T-helper 2 cell treated with Interferon-gamma antibody and Interleukin-4, amounts not matched to agents 100 ng/mL and 5 ng/mL, for 36 hours (primary cell): ENCODE data around the gene LPAR1. TPM values are rescaled to one million over a fixed set of nuclear protein-coding genes. Genes with fewer than 3 reads are reported as not detected.

Experiments
- intact Hi-C: fragments of 100-400 bp; cut with micrococcal nuclease; formaldehyde crosslinking; loops from one replicate; pipeline ENCODE4 v1.15.1; 2023
- total RNA-seq: library from RNA; stranded (reverse); gene quantifications from 2 replicates; pipeline ENCODE4 v1.2.3, GENCODE V29; 2022

Gene LPAR1
- total RNA-seq, 1 donor from 2014 or later, result not detected

DNA sequence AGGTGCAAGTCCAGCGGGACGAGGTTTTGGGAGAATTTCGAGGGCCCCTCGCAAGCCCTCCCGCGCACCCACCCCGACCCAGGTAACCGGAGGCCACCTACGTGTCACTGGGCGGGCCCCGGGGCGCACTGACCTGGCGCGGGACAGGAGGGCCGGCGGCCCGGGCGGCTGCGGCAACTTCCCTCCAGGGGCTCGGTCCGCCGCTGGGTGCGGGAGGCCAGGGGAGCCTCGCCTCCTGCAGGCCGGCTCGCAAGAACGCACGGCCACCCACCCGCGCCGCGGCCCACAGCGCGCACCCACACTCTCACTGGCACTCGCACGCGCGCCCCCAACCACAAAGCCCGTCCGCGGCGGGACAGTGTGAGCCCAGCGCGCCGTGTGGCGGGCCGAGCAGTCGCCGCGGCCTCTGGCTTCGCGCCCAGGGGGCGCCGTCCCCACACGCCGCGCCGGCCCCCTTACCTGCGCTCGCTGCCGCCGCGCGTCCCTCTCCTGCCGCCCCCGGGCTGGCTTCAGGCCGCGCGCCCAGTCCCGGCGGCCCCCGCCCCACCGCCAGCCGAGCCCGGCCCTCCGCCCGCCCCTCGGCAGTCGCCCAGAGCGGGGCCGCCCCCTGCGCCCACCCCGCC is 451 bp downstream of the LPAR1 start:
- intact Hi-C loops, result no loop called here

DNA sequence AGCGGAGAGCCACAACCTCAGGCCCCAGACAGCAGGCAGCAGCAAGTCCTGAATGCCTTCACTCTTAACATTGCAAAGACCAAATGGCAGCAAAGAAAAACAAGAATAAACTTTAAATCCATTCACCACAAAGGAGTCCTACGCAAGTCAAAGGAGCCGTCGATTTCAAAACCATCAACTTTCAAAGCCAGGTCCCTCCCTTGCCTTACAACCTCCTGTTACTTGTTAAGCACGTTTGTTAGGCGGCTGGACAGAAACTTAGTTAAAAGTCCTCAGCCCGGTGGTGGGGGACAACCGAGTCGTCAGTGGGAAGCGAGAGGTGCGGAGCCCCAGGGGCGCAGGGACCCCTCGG is 938 bp downstream of the LPAR1 start:
- intact Hi-C loops, result no loop called here

DNA sequence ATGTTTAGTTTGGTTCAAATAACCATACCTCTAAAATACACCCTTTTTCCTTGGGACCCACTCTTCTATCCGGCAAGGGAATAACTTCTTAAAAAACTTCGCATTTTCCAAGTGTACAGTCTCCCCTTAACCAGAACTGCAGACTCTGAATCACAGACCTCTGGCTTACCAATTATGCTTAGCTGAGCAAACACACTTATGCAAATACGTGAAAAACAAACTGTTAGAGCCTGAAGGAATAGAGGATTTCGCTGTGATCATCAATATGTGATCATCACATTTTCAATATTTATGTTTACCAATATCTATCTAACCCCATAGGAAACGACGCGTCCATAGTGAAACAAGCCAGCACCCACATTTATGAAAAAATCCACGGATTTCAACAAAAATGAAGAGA is 1.3 kb downstream of the LPAR1 start:
- intact Hi-C loops, result no loop called here

DNA sequence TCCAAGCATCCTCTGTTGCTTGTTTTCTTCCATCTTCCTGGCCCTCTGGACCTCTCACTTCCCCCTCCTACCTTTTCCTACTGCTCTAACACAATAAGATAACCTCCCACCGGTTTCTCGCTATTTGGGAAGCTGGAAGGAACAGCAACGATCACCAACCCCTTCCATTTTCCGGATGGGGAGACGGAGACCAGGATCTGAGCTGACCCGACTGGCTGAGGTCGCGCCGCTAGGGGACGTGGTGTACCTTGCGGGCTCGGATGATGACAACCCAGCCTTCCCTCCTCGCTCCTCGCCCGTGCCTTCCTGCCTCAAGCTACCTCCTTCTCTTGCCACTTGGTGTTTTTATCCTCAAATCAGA is 1.9 kb downstream of the LPAR1 start:
- intact Hi-C loops, result no loop called here

DNA sequence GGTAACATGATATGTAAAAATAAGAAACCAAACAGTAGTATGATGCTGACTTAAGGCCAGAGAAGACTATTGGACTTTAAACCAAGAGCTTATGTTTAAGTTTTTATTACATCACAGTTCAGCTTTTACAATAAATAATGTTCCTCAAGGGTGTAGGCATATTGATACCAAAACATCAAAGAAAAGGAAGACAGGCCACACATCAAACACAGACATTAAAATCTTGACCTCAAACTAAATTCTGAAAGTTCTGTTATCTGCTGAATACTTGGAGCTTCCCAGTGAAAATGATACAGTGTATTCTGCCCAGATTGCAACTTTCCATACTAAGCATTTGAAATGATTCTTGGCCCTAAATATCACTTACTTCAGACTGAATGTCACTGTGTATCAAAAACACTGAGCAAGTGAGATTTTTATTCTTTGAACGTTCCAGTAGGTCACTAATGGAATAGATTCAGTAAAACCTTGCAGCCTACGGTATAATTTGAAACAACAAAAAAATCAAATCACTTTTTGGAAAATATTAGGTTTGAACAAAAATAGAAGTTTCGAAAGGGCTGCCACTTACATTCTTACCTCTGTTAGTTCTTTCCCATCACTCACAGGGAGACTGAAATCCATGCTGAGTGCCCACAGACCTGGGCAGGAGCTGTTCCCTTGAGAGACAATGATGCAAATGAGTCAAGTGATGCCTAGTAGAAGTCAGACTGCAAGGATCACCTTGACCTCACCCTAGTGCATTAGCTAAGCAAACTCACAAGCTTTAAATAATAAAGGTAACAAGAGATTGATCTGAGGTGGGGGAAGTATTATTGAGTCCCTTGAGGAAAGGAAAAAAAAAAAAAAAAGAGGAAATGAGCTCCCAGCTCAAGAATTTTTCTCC is 2.5 kb downstream of the LPAR1 start:
- intact Hi-C loops, result no loop called here

DNA sequence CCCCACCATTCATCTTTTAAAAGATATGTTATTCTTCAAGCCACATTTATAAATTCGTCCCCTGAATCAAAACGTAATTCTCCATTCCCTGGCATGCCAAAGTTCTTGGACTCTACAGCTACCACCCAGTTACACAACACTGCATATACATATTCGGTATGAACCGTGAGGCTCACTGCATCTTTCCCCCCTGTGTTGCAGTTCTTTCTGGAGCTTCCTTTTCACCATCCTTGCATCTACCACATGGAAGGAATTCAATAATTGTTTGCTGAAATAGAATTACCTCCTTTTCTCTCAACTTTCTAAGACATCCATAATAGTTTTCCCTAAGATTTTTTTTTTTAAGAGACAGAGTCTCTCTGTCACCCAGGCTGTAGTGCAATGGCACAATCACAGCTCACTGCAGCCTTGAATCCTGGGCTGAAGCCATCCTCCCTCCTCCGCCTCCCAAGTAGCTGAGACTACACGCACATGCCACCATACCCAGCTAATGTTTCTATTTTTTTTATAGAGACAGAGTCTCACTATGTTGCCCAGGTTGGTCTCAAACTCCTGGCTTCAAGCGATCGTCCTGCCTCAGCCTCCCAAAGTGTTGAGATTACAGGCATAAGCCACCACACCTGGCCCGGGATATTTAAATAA is 3.3 kb downstream of the LPAR1 start:
- intact Hi-C loops, result no loop called here

DNA sequence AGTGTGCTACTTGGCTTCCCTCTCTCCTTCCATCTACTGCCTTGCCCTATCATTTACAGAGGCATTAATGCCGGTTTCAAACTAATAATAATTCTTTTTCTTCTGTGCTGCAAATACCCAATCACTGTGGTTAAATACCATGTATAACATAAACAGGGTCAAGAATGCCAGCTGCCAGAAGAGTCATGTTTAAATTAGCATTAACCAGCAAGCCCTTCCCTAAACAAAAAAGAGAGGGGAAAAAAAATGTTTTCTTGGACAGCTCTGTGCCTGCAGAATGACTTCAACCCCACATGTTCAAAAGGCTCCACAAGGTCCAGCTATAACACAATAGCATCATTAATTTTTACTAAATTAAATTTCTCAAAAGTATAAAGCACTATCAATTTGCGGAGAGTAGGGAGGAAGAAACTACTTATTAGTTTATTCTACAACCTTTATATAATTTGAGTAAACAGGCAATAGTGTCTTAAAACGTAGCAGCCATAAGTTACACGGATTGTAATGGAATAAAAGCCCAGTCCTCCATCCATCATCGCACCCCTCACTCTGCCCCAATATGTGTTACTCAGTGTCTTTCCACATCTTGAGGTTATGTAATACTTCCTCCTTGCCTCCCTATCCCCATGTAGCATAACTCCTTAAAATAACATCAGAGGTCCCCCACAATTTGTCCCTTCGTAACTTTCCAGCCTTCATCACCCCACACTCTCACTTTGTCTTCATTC is 3.9 kb downstream of the LPAR1 start:
- intact Hi-C loops, result no loop called here

DNA sequence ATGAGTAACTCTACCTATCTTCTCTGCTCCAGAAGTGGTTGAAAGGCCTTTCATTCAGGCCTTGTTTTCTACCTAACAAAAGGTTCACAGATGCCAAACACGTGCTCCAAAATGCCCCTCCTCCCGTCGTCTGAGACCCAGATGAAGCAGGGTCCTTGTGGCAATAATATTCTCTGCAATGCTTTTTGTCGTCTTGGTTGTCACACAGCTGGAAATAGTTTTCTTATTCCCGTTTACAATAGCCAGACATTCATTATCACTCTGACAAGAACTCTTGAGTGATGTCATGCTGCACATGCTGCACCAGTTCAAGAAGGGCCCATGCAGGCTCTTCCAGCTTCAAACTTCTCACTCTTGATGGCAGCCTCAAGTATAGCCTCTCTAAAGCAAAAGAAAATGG is 7.8 kb downstream of the LPAR1 start:
- intact Hi-C loops, result no loop called here

DNA sequence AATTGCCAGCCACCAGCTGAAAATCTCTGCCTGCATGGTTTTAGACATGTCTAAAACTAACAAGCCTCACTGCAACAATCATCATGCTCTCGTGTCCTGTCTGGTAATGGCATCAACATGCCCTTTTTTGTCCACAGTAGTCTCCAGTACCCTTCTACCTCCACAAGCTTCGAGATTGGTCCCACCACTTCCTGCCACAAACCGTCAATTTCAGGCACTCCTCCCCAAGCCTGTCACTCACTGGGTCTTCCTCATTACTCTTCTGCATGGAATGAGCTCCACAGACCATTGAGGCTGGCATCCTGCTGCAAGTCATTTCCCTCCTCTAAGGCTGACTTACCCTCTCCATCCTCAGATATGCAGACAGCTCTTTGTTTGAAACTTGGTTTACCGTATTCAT is 9.0 kb downstream of the LPAR1 start:
- intact Hi-C loops, result no loop called here

DNA sequence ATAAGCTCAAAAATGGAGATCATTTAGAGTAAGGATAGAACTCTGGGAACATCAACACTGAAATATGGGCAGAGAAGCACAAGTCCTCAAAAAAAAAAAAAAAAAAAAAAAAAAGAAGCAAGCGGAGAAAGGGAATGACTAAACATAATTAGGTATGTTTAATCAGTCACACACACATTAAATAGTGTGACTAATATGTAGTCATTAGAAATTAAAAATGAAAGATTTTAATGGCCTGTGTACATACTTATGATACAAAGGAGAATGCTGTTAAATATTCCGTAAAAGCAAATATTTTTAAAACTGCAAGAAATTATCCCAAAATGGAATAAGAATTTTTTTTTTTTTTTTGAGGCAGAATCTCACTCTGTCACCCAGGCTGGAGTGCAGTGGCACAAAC is 10.5 kb downstream of the LPAR1 start:
- intact Hi-C loops, result no loop called here

DNA sequence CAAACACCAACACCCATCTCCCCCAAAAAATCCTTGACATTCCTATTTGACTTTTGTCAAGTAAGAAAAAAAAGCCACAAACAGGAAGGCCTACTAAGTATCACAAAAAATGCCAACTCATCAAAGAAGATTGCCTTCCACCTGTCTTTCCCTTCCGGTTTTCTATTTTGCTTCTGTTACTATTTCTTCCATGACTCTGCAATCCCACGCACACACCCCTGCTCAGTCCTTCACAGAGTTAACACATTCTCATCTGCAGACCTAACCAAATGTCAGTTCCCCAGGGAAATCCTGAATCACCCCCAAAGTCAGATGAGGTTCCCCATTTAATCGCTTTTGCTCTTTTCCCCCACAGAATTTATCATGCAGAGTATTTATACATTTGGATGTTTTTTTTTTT is 15.1 kb downstream of the LPAR1 start:
- intact Hi-C loops, result no loop called here

DNA sequence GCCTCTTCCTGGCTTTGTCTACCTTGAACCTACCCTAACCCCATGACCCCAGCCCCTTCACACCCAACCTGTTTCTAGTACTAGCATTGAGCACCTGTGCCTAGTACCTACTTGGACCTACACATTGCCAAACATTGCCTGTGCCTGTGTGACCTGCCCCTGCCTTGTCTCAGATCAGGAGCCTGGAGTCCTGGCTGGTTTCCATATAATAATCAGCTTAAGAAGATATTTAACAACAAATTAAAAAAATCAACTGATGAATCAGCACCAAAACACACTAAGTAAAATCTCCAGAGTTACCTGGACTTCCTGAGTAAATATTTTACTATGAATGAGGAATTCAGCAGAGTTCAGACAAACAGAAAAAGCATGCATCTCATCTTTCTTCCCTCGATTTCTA is 17.7 kb downstream of the LPAR1 start:
- intact Hi-C loops, result no loop called here

DNA sequence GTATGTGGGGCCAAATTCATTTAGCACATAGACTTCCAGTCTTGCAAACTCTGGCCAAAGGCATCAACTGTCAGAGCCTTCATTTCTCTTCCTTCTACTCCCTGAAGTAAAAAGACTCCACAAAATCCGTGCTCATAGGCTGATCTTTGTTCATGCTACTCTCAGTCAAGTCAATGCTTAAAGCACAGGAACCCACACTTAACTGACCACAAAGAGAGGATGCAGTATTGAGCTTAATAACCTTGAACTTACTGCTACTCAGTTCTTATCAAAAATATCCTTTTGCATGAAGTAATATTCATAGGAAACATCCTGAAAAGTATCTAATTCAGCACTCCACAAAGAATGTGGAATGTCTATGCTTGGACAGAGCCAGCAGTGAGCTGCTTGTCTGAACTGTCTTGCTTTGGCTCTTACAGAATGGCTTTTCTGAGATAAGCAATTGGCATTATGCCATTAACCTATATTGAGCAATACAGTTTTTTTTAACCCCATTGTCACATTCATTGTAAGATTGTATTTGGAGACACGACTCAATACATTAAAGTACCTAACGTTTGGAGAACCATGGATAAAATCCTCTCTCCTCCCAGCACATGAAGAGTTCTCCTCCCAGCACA is 21.7 kb downstream of the LPAR1 start:
- intact Hi-C loops, result no loop called here

DNA sequence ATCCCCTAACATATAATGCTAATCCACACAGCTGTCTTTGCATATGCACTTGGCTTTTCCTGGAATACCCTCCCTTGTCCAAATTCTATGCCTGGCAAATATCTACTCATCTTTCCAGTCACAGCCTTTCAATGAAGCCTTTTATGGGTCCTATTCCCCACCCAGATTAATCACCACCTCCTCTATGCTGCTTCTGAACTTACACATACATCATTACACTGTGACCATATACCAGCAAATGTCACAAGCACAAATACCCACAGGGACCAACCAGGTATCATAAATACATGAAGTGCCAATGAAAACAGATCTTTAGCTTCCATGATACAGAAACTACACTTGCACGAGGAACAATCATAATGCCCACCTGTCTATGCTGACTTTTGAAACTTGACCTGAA is 22.3 kb downstream of the LPAR1 start:
- intact Hi-C loops, result no loop called here

DNA sequence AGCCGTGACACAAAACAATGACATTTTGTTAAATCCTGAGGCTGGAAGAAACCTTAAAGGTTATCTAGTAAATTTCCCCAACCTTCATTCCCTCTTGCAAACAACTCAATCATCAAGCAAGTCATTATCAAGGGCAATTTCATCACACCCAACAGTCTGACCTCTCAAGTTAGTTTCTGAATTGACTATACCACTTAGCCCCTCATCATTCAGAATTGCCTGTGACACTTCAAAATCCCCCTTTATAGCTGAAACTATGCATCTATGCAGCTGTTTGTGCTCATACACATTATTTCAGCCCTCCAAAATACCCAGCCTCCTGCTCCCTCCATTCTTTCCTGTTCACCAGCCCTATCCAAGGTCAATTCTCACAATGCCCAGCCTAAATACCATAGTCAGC is 24.6 kb downstream of the LPAR1 start:
- intact Hi-C loops, result no loop called here

DNA sequence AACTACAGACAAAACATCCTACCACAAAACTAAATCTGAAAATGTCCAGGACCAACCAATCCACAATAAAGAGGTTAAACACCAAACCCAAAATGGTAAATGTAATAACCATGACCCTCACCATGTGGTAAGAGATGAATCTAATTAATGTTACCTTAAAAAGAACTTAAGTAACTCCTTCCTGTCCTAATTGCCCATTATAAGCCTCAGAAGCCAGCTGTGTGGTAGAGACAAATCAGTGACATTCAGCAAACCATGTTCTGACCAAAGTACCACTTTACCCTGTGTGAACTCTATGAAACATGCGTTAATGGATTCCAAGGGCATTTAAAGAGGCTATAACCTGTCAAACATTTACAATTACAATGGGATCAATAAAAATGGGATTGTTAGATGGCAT is 25.0 kb downstream of the LPAR1 start:
- intact Hi-C loops, result no loop called here

DNA sequence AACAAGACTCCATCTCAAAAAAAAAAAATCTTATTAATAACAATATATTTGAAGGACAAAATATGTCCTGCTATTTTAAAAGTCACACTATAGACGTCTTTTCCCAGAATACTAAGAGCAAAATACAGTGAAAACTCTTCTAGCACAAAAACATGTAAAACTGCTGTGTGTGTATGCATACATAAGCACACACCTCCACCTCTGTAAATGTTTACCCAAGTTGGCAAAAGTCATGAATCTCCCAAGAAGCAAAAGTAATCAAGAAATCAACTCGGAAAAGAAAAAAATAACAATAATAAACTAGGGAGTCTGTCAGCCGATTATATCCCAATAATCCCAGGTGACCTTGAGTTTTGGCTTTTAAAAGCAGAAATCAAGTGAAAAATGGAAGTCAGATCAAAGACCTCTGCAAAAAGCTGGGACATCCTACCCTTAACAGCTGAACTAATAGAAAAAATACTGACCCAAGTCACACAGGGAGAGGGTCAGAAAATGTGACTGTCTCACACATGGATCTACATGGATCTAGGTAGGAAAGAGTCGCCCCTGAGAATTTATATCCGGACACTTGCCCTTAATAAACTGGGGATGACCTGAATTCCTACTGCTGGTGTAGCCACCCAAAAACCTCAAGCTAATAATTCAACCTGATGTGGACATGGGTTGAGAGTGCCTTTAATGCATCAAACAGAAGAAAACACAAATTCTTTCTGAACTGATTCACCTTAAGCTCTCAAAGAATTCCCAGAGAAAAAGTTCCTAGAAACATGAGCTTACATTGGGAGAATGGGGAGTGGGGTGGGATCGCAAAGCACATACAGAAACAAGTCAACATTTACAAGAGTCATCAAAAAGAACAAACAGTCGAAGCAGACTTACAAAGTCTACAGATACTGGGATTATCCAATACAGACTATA is 29.9 kb downstream of the LPAR1 start:
- intact Hi-C loops, result no loop called here

DNA sequence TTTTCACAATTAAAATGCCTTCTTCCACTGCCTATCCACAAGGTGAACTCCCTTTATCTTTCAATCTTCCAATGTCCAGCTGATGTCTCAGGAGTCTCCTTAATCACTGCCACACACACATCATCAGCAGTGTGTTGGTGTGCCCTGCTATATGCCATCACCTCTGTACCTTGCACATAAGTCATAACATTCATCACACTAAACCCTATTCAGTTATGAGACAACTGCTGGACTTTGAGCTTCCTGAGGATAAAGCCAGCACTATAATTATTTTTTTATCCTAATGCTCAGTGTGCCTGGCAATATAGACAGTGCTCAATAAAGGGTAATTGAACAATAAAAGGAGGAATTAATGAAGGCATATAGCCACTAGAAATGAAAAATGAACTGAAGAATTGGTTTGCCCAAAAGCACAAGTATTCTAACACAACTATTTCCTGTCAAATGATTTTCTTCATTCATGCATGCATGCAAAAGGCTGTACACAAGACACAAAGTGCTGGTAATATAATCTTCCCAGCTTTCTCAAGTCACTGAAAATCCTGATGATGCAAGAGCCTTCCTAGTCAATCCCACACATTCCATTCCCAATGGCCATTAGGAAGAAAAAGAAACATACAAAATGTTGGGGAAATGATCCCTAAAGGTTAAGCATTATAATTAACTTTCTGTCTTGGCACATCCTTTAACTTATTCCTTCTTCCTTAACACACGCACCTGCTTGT is 32.4 kb downstream of the LPAR1 start:
- intact Hi-C loops, result no loop called here

DNA sequence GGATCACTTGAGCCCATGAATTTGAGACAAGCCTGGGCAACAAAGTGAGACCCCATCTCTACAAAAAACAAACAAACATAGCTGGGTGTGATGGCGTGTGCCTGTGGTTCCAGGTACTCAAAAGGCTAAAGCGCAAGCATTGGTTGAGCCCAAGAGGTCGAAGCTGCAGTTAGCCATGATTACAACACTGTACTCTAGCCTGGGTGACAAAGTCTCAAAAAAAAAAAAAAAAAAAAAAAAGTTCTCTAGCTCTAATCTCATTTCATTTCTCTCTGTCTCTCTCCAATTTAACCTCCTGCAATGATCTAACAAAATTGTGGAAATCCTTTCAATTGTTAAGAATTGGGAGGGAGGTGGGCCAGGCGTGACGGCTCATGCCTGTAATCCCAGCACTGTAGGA is 33.3 kb downstream of the LPAR1 start:
- intact Hi-C loops, result no loop called here

DNA sequence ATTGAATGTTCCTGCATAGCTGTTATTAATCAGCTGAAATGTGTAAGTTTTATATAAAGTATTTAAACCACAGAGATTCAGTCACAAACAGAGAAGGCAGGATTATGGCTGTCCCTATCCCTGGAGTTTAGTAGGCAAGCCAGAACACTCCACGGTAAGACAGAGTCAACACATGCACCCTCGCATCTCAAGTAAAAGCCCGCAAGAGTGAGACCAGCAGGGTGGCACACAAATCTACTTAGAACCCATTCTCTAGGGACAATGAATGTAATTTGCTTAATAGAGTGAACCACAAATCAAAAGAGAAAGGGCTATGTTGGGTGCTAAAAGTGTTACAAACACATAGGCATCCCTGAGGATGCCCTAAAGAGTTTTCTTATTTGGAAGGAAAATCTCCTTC is 35.1 kb downstream of the LPAR1 start:
- intact Hi-C loops, result no loop called here
